ENCODE measurements around the gene GRM7. TPM values are rescaled to one million over a fixed set of nuclear protein-coding genes. Genes with fewer than 3 reads are reported as not detected.

Gene GRM7
- total RNA-seq, 1 experiment from 2014 or later: 0.28 TPM

- H4K8ac ChIP-seq (replicated peaks; ENCODE audit: insufficient read length, low read depth, low read length): no peak overlapping the region
- H3K27ac Mint-ChIP-seq: no peak overlapping the region; a peak in 1 of 7 replicates
- H4K5ac ChIP-seq (ENCODE audit: insufficient read length, low read depth, low read length): no peak overlapping the region
- no peaks in the 10 kb centered on the region for H3K9me3 Mint-ChIP-seq
- no peak overlapping the region for H3K56ac ChIP-seq (ENCODE audit: insufficient read length, low read depth, low read length)
- H3K23ac ChIP-seq (ENCODE audit: insufficient read length, low read depth, low read length): no peak overlapping the region
- no peak for TF ChIP-seq CTCF (conservative IDR thresholded peaks at IDR 0.05)
- no peak overlapping the region for H3K4me2 ChIP-seq (ENCODE audit: insufficient read depth, insufficient read length, low read length)
- no peak overlapping the region for H3K27ac ChIP-seq (ENCODE audit: insufficient read length, low read depth, low read length)
- H2AK5ac ChIP-seq (ENCODE audit: insufficient read length, low read length): no peak overlapping the region
- H3K27me3 ChIP-seq (ENCODE audit: insufficient read depth, low read length): no peaks in the 10 kb centered on the region
- no CpG with 5 or more reads among the region's 3 CpGs for WGBS (ENCODE audit: extremely low coverage, insufficient read length, low lambda C conversion rate)
- no peak overlapping the region for H2BK15ac ChIP-seq (ENCODE audit: low read depth, low read length)
- no peaks in the 10 kb centered on the region for H4K20me1 ChIP-seq (ENCODE audit: control insufficient read depth, insufficient read depth, insufficient read length)
- no peak overlapping the region for H2BK5ac ChIP-seq (ENCODE audit: insufficient read length, low read length)
- no peak overlapping the region for H3K4ac ChIP-seq (ENCODE audit: low read depth, low read length)
- no peak overlapping the region for H2BK20ac ChIP-seq (ENCODE audit: low read depth, low read length, poor library complexity, severe bottlenecking)
- no peaks in the 10 kb centered on the region for H3K79me2 ChIP-seq (ENCODE audit: insufficient read depth, low read length)
- no peaks in the 10 kb centered on the region for H3K4me1 ChIP-seq (ENCODE audit: insufficient read depth, low read length)
- H3K14ac ChIP-seq (ENCODE audit: insufficient read depth, low read length): no peak overlapping the region
- H3T11ph ChIP-seq (ENCODE audit: low read length): no peak overlapping the region
- no peak overlapping the region for H3K4me3 Mint-ChIP-seq
- H4K91ac ChIP-seq (ENCODE audit: insufficient read length, low read depth, low read length): no peak overlapping the region
- no peaks in the 10 kb centered on the region for H3K23me2 ChIP-seq (ENCODE audit: insufficient read length, low read depth, low read length, poor library complexity, severe bottlenecking)
- H3K18ac ChIP-seq (ENCODE audit: insufficient read length, low read depth, low read length): no peak overlapping the region
- no peaks in the 10 kb centered on the region for H3K36me3 Mint-ChIP-seq (ENCODE audit: insufficient read depth in 1 of 3, low read depth in 3 of 3)
- no peak overlapping the region for H3K9ac ChIP-seq (ENCODE audit: extremely low read depth, insufficient read length, low read length)
- H2BK120ac ChIP-seq (ENCODE audit: low read depth, low read length, poor library complexity, severe bottlenecking): no peak overlapping the region
- H2BK12ac ChIP-seq (ENCODE audit: insufficient read length, low read depth, low read length): no peak overlapping the region
- H3K27me3 Mint-ChIP-seq (ENCODE audit: low read depth): no peaks in the 10 kb centered on the region
- no peak for DNase-seq
- peaks cover 6 to 7% of the 10 kb centered on the region in 2 experiments for H3K4me1 Mint-ChIP-seq
- no peaks in the 10 kb centered on the region for H3K9me3 ChIP-seq (ENCODE audit: control insufficient read depth, low read depth, low read length)
- no peaks in the 10 kb centered on the region for H3K79me1 ChIP-seq (ENCODE audit: insufficient read depth, low read depth, low read length, poor library complexity, severe bottlenecking)
- no peak overlapping the region for H2AFZ ChIP-seq (ENCODE audit: low read length)
Observed at GRCh38 chr3:7621651-7622050, 760.7 kb downstream of the GRM7 start.
